ENCODE data around the gene MPRIP.

The MPRIP gene

GRCh38 chr17:17206124-17206912 lies 164.1 kb downstream of the MPRIP start, which contains the start of gene PLD6:
Gene PLD6, minus strand, starts transcription at chr17:17206333. Its CDS starts 47 bp downstream, at chr17:17206286.
- DNase-seq (ENCODE audit: low read depth in 2 of 2): peak; percentile 79 to 85

GRCh38 chr17:17206913-17207335 lies 164.7 kb downstream of the MPRIP start:
- DNase-seq (ENCODE audit: low read depth in 2 of 2): no peak

GRCh38 chr17:17207998-17208397 lies 165.7 kb downstream of the MPRIP start:
- DNase-seq (ENCODE audit: low read depth in 2 of 2): no peak

GRCh38 chr17:17213775-17214174 lies 171.5 kb downstream of the MPRIP start:
- no peak for DNase-seq (ENCODE audit: low read depth in 2 of 2)

- no peak for DNase-seq (ENCODE audit: low read depth in 2 of 2)
Observed at GRCh38 chr17:17214646-17215436, 172.6 kb downstream of the MPRIP start.

GRCh38 chr17:17215575-17215974 lies 173.3 kb downstream of the MPRIP start:
- DNase-seq (ENCODE audit: low read depth in 2 of 2): no peak

- no peak for DNase-seq (ENCODE audit: low read depth in 2 of 2)
Observed at GRCh38 chr17:17216236-17216635, 174.0 kb downstream of the MPRIP start.

- no peak for DNase-seq (ENCODE audit: low read depth in 2 of 2)
Observed at GRCh38 chr17:17216776-17217175, 174.5 kb downstream of the MPRIP start.

GRCh38 chr17:17217995-17218394 lies 175.7 kb downstream of the MPRIP start:
- no peak for DNase-seq (ENCODE audit: low read depth in 2 of 2)

GRCh38 chr17:17220529-17220928 lies 178.3 kb downstream of the MPRIP start:
- DNase-seq (ENCODE audit: low read depth in 2 of 2): no peak

GRCh38 chr17:17221329-17221728 lies 179.1 kb downstream of the MPRIP start:
- DNase-seq (ENCODE audit: low read depth in 2 of 2): no peak

GRCh38 chr17:17223736-17224135 lies 181.5 kb downstream of the MPRIP start:
- DNase-seq (ENCODE audit: low read depth in 2 of 2): no peak

- no peak for DNase-seq (ENCODE audit: low read depth in 2 of 2)
Observed at GRCh38 chr17:17224137-17224536, 181.9 kb downstream of the MPRIP start.

GRCh38 chr17:17225901-17226300 lies 183.6 kb downstream of the MPRIP start:
- no peak for DNase-seq (ENCODE audit: low read depth in 2 of 2)

- DNase-seq (ENCODE audit: low read depth in 2 of 2): no peak
Observed at GRCh38 chr17:17226451-17227265, 184.4 kb downstream of the MPRIP start.

GRCh38 chr17:17227608-17228520 lies 185.6 kb downstream of the MPRIP start:
- no peak for DNase-seq (ENCODE audit: low read depth in 2 of 2)

GRCh38 chr17:17228521-17229279 lies 186.4 kb downstream of the MPRIP start:
- no peak for DNase-seq (ENCODE audit: low read depth in 2 of 2)

GRCh38 chr17:17229416-17230384 lies 187.4 kb downstream of the MPRIP start:
- no peak for DNase-seq (ENCODE audit: low read depth in 2 of 2)

Data from stimulated activated CD4-positive, alpha-beta T cell treated with anti-CD3 and anti-CD28 coated beads, Interleukin-12 subunit alpha, Interleukin-12 subunit beta, amount 100 ng/mL, for 24 hours (primary cell).